ENCODE measurements around the gene CACNG4. TPM values are rescaled to one million over a fixed set of nuclear protein-coding genes. Genes with fewer than 3 reads are reported as not detected.
"Not testable (repeated sequence)": the region's sequence is repeated elsewhere in the genome, so short reads cannot be mapped to it uniquely, and the experiment has no call there.

Gene CACNG4
- total RNA-seq, 1 experiment from 2014 or later, result 0.32 TPM

- no peak for DNase-seq (ENCODE audit: extremely low read depth, low read depth)
Measured at GRCh38 chr17:67038861-67039365, 74.4 kb downstream of the CACNG4 start.

GRCh38 chr17:67040652-67041051, 76.1 kb downstream of the CACNG4 start:
- no peak for DNase-seq (ENCODE audit: extremely low read depth, low read depth)

GRCh38 chr17:67041119-67041518, 76.6 kb downstream of the CACNG4 start:
- DNase-seq (ENCODE audit: extremely low read depth, low read depth), result not testable (repeated sequence)

- no peak for DNase-seq (ENCODE audit: extremely low read depth, low read depth)
Measured at GRCh38 chr17:67041531-67041930, 77.0 kb downstream of the CACNG4 start.

- no peak for DNase-seq (ENCODE audit: extremely low read depth, low read depth)
Measured at GRCh38 chr17:67041941-67042899, 77.7 kb downstream of the CACNG4 start.

GRCh38 chr17:67043283-67043682, 78.8 kb downstream of the CACNG4 start:
- no peak for DNase-seq (ENCODE audit: extremely low read depth, low read depth)

- no peak for DNase-seq (ENCODE audit: extremely low read depth, low read depth)
Measured at GRCh38 chr17:67044016-67044772, 79.7 kb downstream of the CACNG4 start, which contains the start of gene CACNG1. TSS of gene CACNG1 (plus strand) at chr17:67044554. CDS start at chr17:67044661, 107 bp downstream.

GRCh38 chr17:67044940-67045339, 80.4 kb downstream of the CACNG4 start:
- no peak for DNase-seq (ENCODE audit: extremely low read depth, low read depth)

- no peak for DNase-seq (ENCODE audit: extremely low read depth, low read depth)
Measured at GRCh38 chr17:67046398-67046797, 81.9 kb downstream of the CACNG4 start.

- DNase-seq (ENCODE audit: extremely low read depth, low read depth), result no peak
Measured at GRCh38 chr17:67047382-67047781, 82.9 kb downstream of the CACNG4 start.

- no peak for DNase-seq (ENCODE audit: extremely low read depth, low read depth)
Measured at GRCh38 chr17:67049025-67049739, 84.7 kb downstream of the CACNG4 start.

GRCh38 chr17:67050066-67050465, 85.6 kb downstream of the CACNG4 start:
- no peak for DNase-seq (ENCODE audit: extremely low read depth, low read depth)

GRCh38 chr17:67050471-67051154, 86.1 kb downstream of the CACNG4 start:
- no peak for DNase-seq (ENCODE audit: extremely low read depth, low read depth)

- no peak for DNase-seq (ENCODE audit: extremely low read depth, low read depth)
Measured at GRCh38 chr17:67051155-67051538, 86.6 kb downstream of the CACNG4 start.

- no peak for DNase-seq (ENCODE audit: extremely low read depth, low read depth)
Measured at GRCh38 chr17:67051837-67052236, 87.3 kb downstream of the CACNG4 start.

- DNase-seq (ENCODE audit: extremely low read depth, low read depth), result no peak
Measured at GRCh38 chr17:67052720-67053437, 88.4 kb downstream of the CACNG4 start.

GRCh38 chr17:67053438-67054000, 89.0 kb downstream of the CACNG4 start:
- DNase-seq (ENCODE audit: extremely low read depth, low read depth), result no peak

- DNase-seq (ENCODE audit: extremely low read depth, low read depth), result no peak
Measured at GRCh38 chr17:67054011-67054591, 89.6 kb downstream of the CACNG4 start.

- DNase-seq (ENCODE audit: extremely low read depth, low read depth), result no peak
Measured at GRCh38 chr17:67054608-67055007, 90.1 kb downstream of the CACNG4 start.
